ENCODE results near the gene TCF12. TPM values are rescaled to one million over a fixed set of nuclear protein-coding genes. Genes with fewer than 3 reads are reported as not detected.

The TCF12 gene
- polyA plus RNA-seq, 1 donor (not counting 4 experiments of a cell fraction or from before 2014, with no cell fraction given) = 48.3 TPM

GRCh38 chr15:57090496-57090859, 172.0 kb downstream of the TCF12 start:
- H3K9me3 ChIP-seq (ENCODE audit: control insufficient read depth, low read depth, low read length) = no peaks in the 10 kb centered on the region
- H3K9ac ChIP-seq (ENCODE audit: control insufficient read depth, extremely low read depth, insufficient read depth, low read length) = no peak overlapping the region
- no peaks in the 10 kb centered on the region for H3K4me1 ChIP-seq (ENCODE audit: control insufficient read depth, extremely low read depth, insufficient read depth, low read length)
- H3K4me3 ChIP-seq (ENCODE audit: control insufficient read depth in 2 of 3, extremely low read depth in 1 of 3, insufficient read depth in 2 of 3, low read depth in 1 of 3, low read length in 3 of 3) = no peak overlapping the region
- H3K27ac ChIP-seq (ENCODE audit: control insufficient read depth, insufficient read depth, low read length) = no peak overlapping the region
- TF ChIP-seq EZH2 (IDR thresholded peaks at IDR 0.05; ENCODE audit: low read length) (no peak), CTCF (optimal IDR thresholded peaks at IDR 0.05 in 1 of 3, IDR thresholded peaks at IDR 0.05 in 1 of 3, conservative IDR thresholded peaks at IDR 0.05 in 1 of 3; ENCODE audit: extremely low read depth in 1 of 3, insufficient read depth in 2 of 3, low read length in 3 of 3) (no peak)
- DNase-seq (ENCODE audit: low read depth, low spot score) (no peak), FAIRE-seq (no peak)
- H2AFZ ChIP-seq (ENCODE audit: control insufficient read depth, low read length) = no peak overlapping the region
- H3K36me3 ChIP-seq (ENCODE audit: control insufficient read depth in 2 of 2, extremely low read depth in 1 of 2, insufficient read depth in 2 of 2, low read length in 2 of 2) = peaks cover 0 to 2% of the 10 kb centered on the region in 2 experiments
- H4K20me1 ChIP-seq (ENCODE audit: control insufficient read depth, extremely low read depth, insufficient read depth, low read length) = no peaks in the 10 kb centered on the region
- peaks cover 12% of the 10 kb centered on the region for H3K79me2 ChIP-seq (ENCODE audit: control insufficient read depth, insufficient read depth, low read length)
- H3K9me1 ChIP-seq (ENCODE audit: control insufficient read depth, extremely low read depth, insufficient read depth, low read length) = no peaks in the 10 kb centered on the region
- dilution Hi-C loops (cut with MboI; ENCODE audit: extremely low pct_ligation_motif_present, low sequenced_read_pairs) = no loop called here
- no peaks in the 10 kb centered on the region for H3K27me3 ChIP-seq (ENCODE audit: control insufficient read depth, extremely low read depth, insufficient read depth, low read length)
- no peak overlapping the region for H3K4me2 ChIP-seq (ENCODE audit: control insufficient read depth, extremely low read depth, insufficient read depth, low read depth, low read length)

- Histone ChIP-seq H3K27me3 (ENCODE audit: control insufficient read depth, extremely low read depth, insufficient read depth, low read length) (no peaks in the 10 kb centered on the region), H3K79me2 (ENCODE audit: control insufficient read depth, insufficient read depth, low read length) (peaks cover 12% of the 10 kb centered on the region), H3K4me1 (ENCODE audit: control insufficient read depth, extremely low read depth, insufficient read depth, low read length) (no peaks in the 10 kb centered on the region), H3K9me3 (ENCODE audit: control insufficient read depth, low read depth, low read length) (no peaks in the 10 kb centered on the region), H4K20me1 (ENCODE audit: control insufficient read depth, extremely low read depth, insufficient read depth, low read length) (no peaks in the 10 kb centered on the region), H2AFZ (ENCODE audit: control insufficient read depth, low read length) (no peak overlapping the region), H3K27ac (ENCODE audit: control insufficient read depth, insufficient read depth, low read length) (no peak overlapping the region), H3K9me1 (ENCODE audit: control insufficient read depth, extremely low read depth, insufficient read depth, low read length) (no peaks in the 10 kb centered on the region), H3K4me2 (ENCODE audit: control insufficient read depth, extremely low read depth, insufficient read depth, low read depth, low read length) (no peak overlapping the region), H3K36me3 (ENCODE audit: control insufficient read depth in 2 of 2, extremely low read depth in 1 of 2, insufficient read depth in 2 of 2, low read length in 2 of 2) (peaks cover 0 to 2% of the 10 kb centered on the region in 2 experiments), H3K9ac (ENCODE audit: control insufficient read depth, extremely low read depth, insufficient read depth, low read length) (no peak overlapping the region), H3K4me3 (ENCODE audit: control insufficient read depth in 2 of 3, extremely low read depth in 1 of 3, insufficient read depth in 2 of 3, low read depth in 1 of 3, low read length in 3 of 3) (no peak overlapping the region)
- TF ChIP-seq CTCF (optimal IDR thresholded peaks at IDR 0.05 in 1 of 3, IDR thresholded peaks at IDR 0.05 in 1 of 3, conservative IDR thresholded peaks at IDR 0.05 in 1 of 3; ENCODE audit: extremely low read depth in 1 of 3, insufficient read depth in 2 of 3, low read length in 3 of 3) (no peak), EZH2 (IDR thresholded peaks at IDR 0.05; ENCODE audit: low read length) (no peak)
- dilution Hi-C loops (cut with MboI; ENCODE audit: extremely low pct_ligation_motif_present, low sequenced_read_pairs) = no loop called here
- no peak for FAIRE-seq
- no peak for DNase-seq (ENCODE audit: low read depth, low spot score)
Observed at GRCh38 chr15:57091636-57092035, 173.2 kb downstream of the TCF12 start.

Data from keratinocyte (primary cell).